B cell (primary cell): ENCODE results near the gene SLC37A2.

Source experiments
- CTCF ChIP-seq: fragments of 200-600 bp; IDR thresholded peaks from one replicate; pipeline ENCODE4 v1.8.0; 2022; ENCODE audit warnings: antibody characterized with exemption, mild to moderate bottlenecking
- EZH2 ChIP-seq: IDR thresholded peaks from 2 replicates; pipeline ENCODE4 v1.6.1; 2012; ENCODE audit warnings: borderline replicate concordance, low read depth, mild to moderate bottlenecking, moderate library complexity, low read length; ENCODE audit not compliant: insufficient read depth, poor library complexity, severe bottlenecking

GRCh38 chr11:125102510-125102909 is 39.4 kb downstream of the SLC37A2 start:
- TF ChIP-seq CTCF: no peak
- TF ChIP-seq EZH2: no peak
